GM12874 (cell line): ENCODE results near the gene NEK5.

Experiments used
- TF ChIP-seq, protein P1 (sequence below): IDR thresholded peaks from 2 replicates; pipeline ENCODE4 v1.5.1; 2011; ENCODE audit warnings: low read depth, mild to moderate bottlenecking, control low read depth, low read length, moderate library complexity; ENCODE audit not compliant: insufficient read depth

Gene NEK5, protein sequence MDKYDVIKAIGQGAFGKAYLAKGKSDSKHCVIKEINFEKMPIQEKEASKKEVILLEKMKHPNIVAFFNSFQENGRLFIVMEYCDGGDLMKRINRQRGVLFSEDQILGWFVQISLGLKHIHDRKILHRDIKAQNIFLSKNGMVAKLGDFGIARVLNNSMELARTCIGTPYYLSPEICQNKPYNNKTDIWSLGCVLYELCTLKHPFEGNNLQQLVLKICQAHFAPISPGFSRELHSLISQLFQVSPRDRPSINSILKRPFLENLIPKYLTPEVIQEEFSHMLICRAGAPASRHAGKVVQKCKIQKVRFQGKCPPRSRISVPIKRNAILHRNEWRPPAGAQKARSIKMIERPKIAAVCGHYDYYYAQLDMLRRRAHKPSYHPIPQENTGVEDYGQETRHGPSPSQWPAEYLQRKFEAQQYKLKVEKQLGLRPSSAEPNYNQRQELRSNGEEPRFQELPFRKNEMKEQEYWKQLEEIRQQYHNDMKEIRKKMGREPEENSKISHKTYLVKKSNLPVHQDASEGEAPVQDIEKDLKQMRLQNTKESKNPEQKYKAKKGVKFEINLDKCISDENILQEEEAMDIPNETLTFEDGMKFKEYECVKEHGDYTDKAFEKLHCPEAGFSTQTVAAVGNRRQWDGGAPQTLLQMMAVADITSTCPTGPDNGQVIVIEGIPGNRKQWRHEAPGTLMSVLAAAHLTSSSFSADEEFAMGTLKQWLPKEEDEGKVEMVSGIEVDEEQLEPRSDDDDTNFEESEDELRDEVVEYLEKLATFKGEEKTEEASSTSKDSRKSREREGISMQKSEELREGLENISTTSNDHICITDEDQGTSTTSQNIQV

GRCh38 chr13:52128714-52129700 lies at the start of gene NEK5:
Gene NEK5, minus strand, starts transcription at chr13:52129073. Its CDS starts 1,591 bp downstream, at chr13:52127482.
- TF ChIP-seq, protein P1, sequence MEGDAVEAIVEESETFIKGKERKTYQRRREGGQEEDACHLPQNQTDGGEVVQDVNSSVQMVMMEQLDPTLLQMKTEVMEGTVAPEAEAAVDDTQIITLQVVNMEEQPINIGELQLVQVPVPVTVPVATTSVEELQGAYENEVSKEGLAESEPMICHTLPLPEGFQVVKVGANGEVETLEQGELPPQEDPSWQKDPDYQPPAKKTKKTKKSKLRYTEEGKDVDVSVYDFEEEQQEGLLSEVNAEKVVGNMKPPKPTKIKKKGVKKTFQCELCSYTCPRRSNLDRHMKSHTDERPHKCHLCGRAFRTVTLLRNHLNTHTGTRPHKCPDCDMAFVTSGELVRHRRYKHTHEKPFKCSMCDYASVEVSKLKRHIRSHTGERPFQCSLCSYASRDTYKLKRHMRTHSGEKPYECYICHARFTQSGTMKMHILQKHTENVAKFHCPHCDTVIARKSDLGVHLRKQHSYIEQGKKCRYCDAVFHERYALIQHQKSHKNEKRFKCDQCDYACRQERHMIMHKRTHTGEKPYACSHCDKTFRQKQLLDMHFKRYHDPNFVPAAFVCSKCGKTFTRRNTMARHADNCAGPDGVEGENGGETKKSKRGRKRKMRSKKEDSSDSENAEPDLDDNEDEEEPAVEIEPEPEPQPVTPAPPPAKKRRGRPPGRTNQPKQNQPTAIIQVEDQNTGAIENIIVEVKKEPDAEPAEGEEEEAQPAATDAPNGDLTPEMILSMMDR = peak; percentile 78

GRCh38 chr13:52177276-52177675 lies 48.4 kb upstream of the NEK5 start:
- TF ChIP-seq, protein P1 = no peak

DNA sequence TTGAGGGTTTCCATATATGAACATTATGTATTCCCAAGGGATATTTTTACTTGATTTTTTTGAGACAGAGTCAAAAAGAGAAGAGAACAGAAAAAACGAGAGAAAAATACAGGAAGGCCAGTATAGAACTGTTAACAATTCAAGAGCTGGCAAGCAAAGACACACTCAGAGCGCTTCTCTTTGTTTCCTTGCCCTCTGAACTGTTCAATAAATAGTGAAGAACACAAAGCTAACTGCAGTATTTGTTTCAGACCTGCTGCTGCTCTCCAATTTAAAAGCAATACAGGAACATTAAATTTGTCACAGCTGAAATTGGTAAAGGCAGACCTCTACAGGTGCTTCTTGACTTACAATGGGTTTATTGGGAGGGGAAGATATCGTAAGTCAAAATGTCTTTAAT lies 44.5 kb upstream of the NEK5 start:
- TF ChIP-seq, protein P1 = no peak

DNA sequence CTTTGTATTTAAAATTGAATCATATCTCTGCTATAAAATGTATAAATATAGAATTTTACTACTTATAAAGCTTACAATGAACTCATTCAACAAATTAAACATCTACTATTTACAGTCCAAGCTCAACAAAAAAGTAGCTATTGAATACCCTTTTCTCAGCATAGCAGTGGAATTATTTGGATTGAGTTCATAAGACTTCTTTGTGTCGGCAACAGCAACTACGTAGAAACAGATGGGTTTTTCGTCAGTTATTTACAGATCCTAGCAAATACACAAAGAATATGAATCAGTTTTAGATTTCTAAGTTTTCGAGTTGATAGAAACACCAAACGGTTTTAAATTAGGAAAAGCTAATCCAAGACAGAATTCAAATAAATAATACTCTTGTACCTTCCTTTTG lies 41.0 kb upstream of the NEK5 start:
- TF ChIP-seq, protein P1 = no peak

- TF ChIP-seq, protein P1 = no peak
Measured at GRCh38 chr13:52165411-52165810, 36.5 kb upstream of the NEK5 start.

- TF ChIP-seq, protein P1 = no peak
Measured at GRCh38 chr13:52164989-52165388, 36.1 kb upstream of the NEK5 start.
